GM12873 (cell line): Measurements from ENCODE around the gene LASP1.

Source experiments
- CTCF ChIP-seq: IDR thresholded peaks from 2 replicates; pipeline ENCODE4 v1.5.1; 2012; ENCODE audit warnings: low read depth, mild to moderate bottlenecking, moderate library complexity, low read length, control low read depth; ENCODE audit not compliant: insufficient read depth; ENCODE audit errors: missing control alignments

LASP1 gene

GRCh38 chr17:38888842-38889241 is 19.0 kb downstream of the LASP1 start:
- no peak for TF ChIP-seq CTCF

- TF ChIP-seq CTCF, result no peak
Measured at GRCh38 chr17:38889745-38890409, 20.0 kb downstream of the LASP1 start.

- no peak for TF ChIP-seq CTCF
Measured at GRCh38 chr17:38890410-38890746, 20.5 kb downstream of the LASP1 start.

GRCh38 chr17:38891441-38891840 is 21.6 kb downstream of the LASP1 start:
- TF ChIP-seq CTCF, result no peak

- TF ChIP-seq CTCF, result no peak
Measured at GRCh38 chr17:38892083-38892482, 22.2 kb downstream of the LASP1 start.

GRCh38 chr17:38892620-38893019 is 22.8 kb downstream of the LASP1 start:
- no peak for TF ChIP-seq CTCF

- TF ChIP-seq CTCF, result no peak
Measured at GRCh38 chr17:38893113-38893512, 23.3 kb downstream of the LASP1 start.
